HL-60 (cell line): ENCODE measurements around the gene UNK.
A peak's percentile ranks its signal among the peaks of the same experiment; 100 is the strongest.

Experiments used
- DNase-seq, 2 experiments: peaks; one replicate each; pipeline ENCODE4 v3.0.0-alpha.2; 2010 to 2020; ENCODE audit warnings: low read depth in 1 of 2, low spot score in 1 of 2
- H3K27ac ChIP-seq: fragments of 250-450 bp; sonication (Bioruptor Pico); replicated peaks from 2 replicates; pipeline ENCODE4 v1.5.1; 2020; ENCODE audit warnings: mild to moderate bottlenecking, moderate library complexity
- H3K27me3 ChIP-seq: fragments of 250-450 bp; sonication (Bioruptor Pico); 2 replicates; pipeline ENCODE4 v1.5.1; 2021; ENCODE audit warnings: mild to moderate bottlenecking, moderate library complexity; ENCODE audit not compliant: insufficient read depth, poor library complexity, severe bottlenecking
- H3K4me3 ChIP-seq: replicated peaks from 2 replicates; pipeline ENCODE4 v1.5.1; 2011; ENCODE audit warnings: mild to moderate bottlenecking, control low read depth, low read length; ENCODE audit not compliant: insufficient read depth
- GABPA ChIP-seq: IDR thresholded peaks from 2 replicates; pipeline ENCODE4 v1.6.1; 2012; ENCODE audit warnings: low read depth
- POLR2AphosphoS5 ChIP-seq: IDR thresholded peaks from 2 replicates; pipeline ENCODE4 v1.6.1; 2012; ENCODE audit warnings: low read depth
- REST ChIP-seq: IDR thresholded peaks from 2 replicates; pipeline ENCODE4 v1.6.1; 2012; ENCODE audit warnings: low read depth; ENCODE audit not compliant: insufficient replicate concordance
- SPI1 ChIP-seq: IDR thresholded peaks from 2 replicates; pipeline ENCODE4 v1.6.1; 2012; ENCODE audit warnings: low read depth, mild to moderate bottlenecking, borderline replicate concordance
- TF ChIP-seq, protein P1 (sequence below): IDR thresholded peaks from one replicate; pipeline ENCODE4 v1.5.1; 2011; ENCODE audit warnings: low read length, control low read depth, inconsistent platforms; ENCODE audit not compliant: insufficient read depth

The UNK gene

GRCh38 chr17:75826561-75827307 is 42.1 kb downstream of the UNK start:
- Histone ChIP-seq H3K27me3 (no peaks in the 10 kb centered on the region), H3K27ac (no peak overlapping the region), H3K4me3 (no peak overlapping the region)
- no peak for DNase-seq
- TF ChIP-seq GABPA (no peak), SPI1 (no peak), POLR2AphosphoS5 (0 out of 2 replicates have a peak, but pooled peaks have one; percentile 39), REST (no peak)

- no peak for DNase-seq
- H3K27ac ChIP-seq = no peak overlapping the region
- no peaks in the 10 kb centered on the region for H3K27me3 ChIP-seq
- TF ChIP-seq, protein P1, sequence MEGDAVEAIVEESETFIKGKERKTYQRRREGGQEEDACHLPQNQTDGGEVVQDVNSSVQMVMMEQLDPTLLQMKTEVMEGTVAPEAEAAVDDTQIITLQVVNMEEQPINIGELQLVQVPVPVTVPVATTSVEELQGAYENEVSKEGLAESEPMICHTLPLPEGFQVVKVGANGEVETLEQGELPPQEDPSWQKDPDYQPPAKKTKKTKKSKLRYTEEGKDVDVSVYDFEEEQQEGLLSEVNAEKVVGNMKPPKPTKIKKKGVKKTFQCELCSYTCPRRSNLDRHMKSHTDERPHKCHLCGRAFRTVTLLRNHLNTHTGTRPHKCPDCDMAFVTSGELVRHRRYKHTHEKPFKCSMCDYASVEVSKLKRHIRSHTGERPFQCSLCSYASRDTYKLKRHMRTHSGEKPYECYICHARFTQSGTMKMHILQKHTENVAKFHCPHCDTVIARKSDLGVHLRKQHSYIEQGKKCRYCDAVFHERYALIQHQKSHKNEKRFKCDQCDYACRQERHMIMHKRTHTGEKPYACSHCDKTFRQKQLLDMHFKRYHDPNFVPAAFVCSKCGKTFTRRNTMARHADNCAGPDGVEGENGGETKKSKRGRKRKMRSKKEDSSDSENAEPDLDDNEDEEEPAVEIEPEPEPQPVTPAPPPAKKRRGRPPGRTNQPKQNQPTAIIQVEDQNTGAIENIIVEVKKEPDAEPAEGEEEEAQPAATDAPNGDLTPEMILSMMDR = peak; percentile 12
- TF ChIP-seq REST (no peak), POLR2AphosphoS5 (no peak)
- no peak overlapping the region for H3K4me3 ChIP-seq
These were observed 42.9 kb downstream of the UNK start for GRCh38 chr17:75827308-75828075.

- no peak overlapping the region for H3K4me3 ChIP-seq
- H3K27ac ChIP-seq = no peak overlapping the region
- TF ChIP-seq SPI1 (no peak), POLR2AphosphoS5 (no peak), GABPA (no peak), REST (no peak)
- TF ChIP-seq, protein P1 = no peak
- no peak for DNase-seq
- no peaks in the 10 kb centered on the region for H3K27me3 ChIP-seq
These were observed 43.4 kb downstream of the UNK start for GRCh38 chr17:75828076-75828400.
